Measurements from ENCODE around the gene RDH13.
"Not testable (repeated sequence)": the region's sequence is repeated elsewhere in the genome, so short reads cannot be mapped to it uniquely, and the experiment has no call there.

DNA sequence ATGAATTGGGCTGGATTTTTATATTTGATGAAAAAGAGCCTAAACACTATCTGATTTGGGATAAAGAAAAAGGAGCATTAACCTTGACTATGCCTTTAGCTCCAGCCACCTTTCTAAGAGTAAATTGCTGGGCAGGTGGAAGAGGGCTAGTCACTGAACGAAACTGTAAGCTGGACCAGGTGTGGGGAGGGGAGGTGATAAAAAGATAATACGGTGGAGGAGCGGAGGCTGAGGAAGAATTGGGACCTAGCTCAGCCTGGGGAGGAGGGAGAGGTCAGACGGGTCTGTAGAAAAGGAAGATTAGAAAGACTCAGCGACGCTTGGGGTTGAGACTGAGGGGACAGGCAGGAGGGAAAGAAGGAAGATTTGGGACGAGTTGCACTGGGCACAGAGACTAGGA lies 52.4 kb downstream of the RDH13 start:
- TF ChIP-seq, protein P1, sequence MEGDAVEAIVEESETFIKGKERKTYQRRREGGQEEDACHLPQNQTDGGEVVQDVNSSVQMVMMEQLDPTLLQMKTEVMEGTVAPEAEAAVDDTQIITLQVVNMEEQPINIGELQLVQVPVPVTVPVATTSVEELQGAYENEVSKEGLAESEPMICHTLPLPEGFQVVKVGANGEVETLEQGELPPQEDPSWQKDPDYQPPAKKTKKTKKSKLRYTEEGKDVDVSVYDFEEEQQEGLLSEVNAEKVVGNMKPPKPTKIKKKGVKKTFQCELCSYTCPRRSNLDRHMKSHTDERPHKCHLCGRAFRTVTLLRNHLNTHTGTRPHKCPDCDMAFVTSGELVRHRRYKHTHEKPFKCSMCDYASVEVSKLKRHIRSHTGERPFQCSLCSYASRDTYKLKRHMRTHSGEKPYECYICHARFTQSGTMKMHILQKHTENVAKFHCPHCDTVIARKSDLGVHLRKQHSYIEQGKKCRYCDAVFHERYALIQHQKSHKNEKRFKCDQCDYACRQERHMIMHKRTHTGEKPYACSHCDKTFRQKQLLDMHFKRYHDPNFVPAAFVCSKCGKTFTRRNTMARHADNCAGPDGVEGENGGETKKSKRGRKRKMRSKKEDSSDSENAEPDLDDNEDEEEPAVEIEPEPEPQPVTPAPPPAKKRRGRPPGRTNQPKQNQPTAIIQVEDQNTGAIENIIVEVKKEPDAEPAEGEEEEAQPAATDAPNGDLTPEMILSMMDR (IDR thresholded peaks at IDR 0.05): not testable (repeated sequence)
- not testable (repeated sequence) for TF ChIP-seq EZH2 (IDR thresholded peaks at IDR 0.05)

Data from neural progenitor cell (in vitro differentiated cells).